CD4-positive, alpha-beta T cell (primary cell): Measurements from ENCODE around the gene KIAA1210. TPM values are rescaled to one million over a fixed set of nuclear protein-coding genes. Genes with fewer than 3 reads are reported as not detected.

ENCODE experiments used
- ATAC-seq: fragments of 200-7000 bp; cut with Tn5 transposase; one replicate; pipeline ENCODE4 v1.10.0; 2022; ENCODE audit warnings: mild to moderate bottlenecking; ENCODE audit not compliant: poor library complexity
- CTCF ChIA-PET: fragments of 350-600 bp; sonication (Branson Sonifier 250); formaldehyde crosslinking; loops from one replicate; lab custom pipeline; 2021; ENCODE audit warnings: antibody characterized with exemption, inconsistent platforms; lab: Charles Lee
- POLR2A ChIA-PET: fragments of 350-600 bp; sonication (Branson Sonifier 250); formaldehyde crosslinking; loops from one replicate; lab custom pipeline; 2021; ENCODE audit warnings: antibody characterized with exemption, inconsistent platforms; lab: Charles Lee
- DNase-seq, 14 experiments: peaks; one replicate each; pipeline ENCODE4 v3.0.0-alpha.2; 2013 to 2020; ENCODE audit warnings: mixed read lengths in 2 of 14
- H3K27ac ChIP-seq, 2 donors: one replicate each; pipeline versions ENCODE4 v1.5.1 to v1.7.0; 2013; ENCODE audit warnings: low read length in 2 of 2, low read depth in 1 of 2, mild to moderate bottlenecking in 1 of 2
- H3K27me3 ChIP-seq, 2 experiments: 1 replicate in 1 of 2; 2 replicates in 1 of 2; pipeline versions ENCODE4 v1.6.1 to v1.7.0; 2013; ENCODE audit warnings: low read length in 2 of 2, control low read depth in 1 of 2, mild to moderate bottlenecking in 1 of 2, moderate library complexity in 1 of 2; ENCODE audit not compliant: insufficient read depth in 2 of 2, control insufficient read depth in 1 of 2
- H3K36me3 ChIP-seq: one replicate; pipeline ENCODE4 v1.6.1; 2013; ENCODE audit warnings: low read length, control low read depth; ENCODE audit not compliant: insufficient read depth
- H3K4me1 ChIP-seq: one replicate; pipeline ENCODE4 v1.6.1; 2013; ENCODE audit warnings: low read length, control low read depth; ENCODE audit not compliant: insufficient read depth
- H3K4me3 ChIP-seq: one replicate; pipeline ENCODE4 v1.5.1; 2013; ENCODE audit warnings: mild to moderate bottlenecking, low read length, moderate library complexity
- H3K9me3 ChIP-seq, 2 experiments: 1 replicate in 1 of 2; 2 replicates in 1 of 2; pipeline versions ENCODE4 v1.6.1 to v1.7.0; 2013; ENCODE audit warnings: low read length in 2 of 2, mild to moderate bottlenecking in 2 of 2, control low read depth in 1 of 2, moderate library complexity in 1 of 2; ENCODE audit not compliant: control insufficient read depth in 1 of 2, insufficient read depth in 1 of 2
- H3K27ac Mint-ChIP-seq: one replicate; pipeline ENCODE4 v1.8.0; 2020; ENCODE audit warnings: mixed read lengths
- H3K27me3 Mint-ChIP-seq: one replicate; pipeline ENCODE4 v1.8.0; 2021; ENCODE audit warnings: mixed read lengths
- H3K36me3 Mint-ChIP-seq: one replicate; pipeline ENCODE4 v1.8.0; 2021; ENCODE audit warnings: low read depth, mixed read lengths
- H3K4me1 Mint-ChIP-seq: one replicate; pipeline ENCODE4 v1.8.0; 2021; ENCODE audit warnings: low read depth, mixed read lengths
- H3K4me3 Mint-ChIP-seq: one replicate; pipeline ENCODE4 v1.8.0; 2020; ENCODE audit warnings: mild to moderate bottlenecking, mixed read lengths
- H3K9me3 Mint-ChIP-seq: one replicate; pipeline ENCODE4 v1.8.0; 2020; ENCODE audit warnings: mixed read lengths
- intact Hi-C, 2 experiments: fragments of 100-400 bp; cut with DNase I in 1 of 2; cut with micrococcal nuclease in 1 of 2; formaldehyde crosslinking; loops; one replicate each; pipeline versions ENCODE4 v1.15.1 to v1.9.0; 2023 to 2025; cut with DNase I, micrococcal nuclease
- total RNA-seq, 174 experiments: library from RNA in 2 of 174; stranded (reverse) in 2 of 174; gene quantifications; one replicate each; pipeline ENCODE4 v1.2.3 and lab custom pipeline; 2021 to 2026
- TF ChIP-seq, protein P1 (sequence below): fragments of 200-600 bp; IDR thresholded peaks from one replicate; pipeline ENCODE4 v1.8.0; 2022; ENCODE audit warnings: antibody characterized with exemption, mild to moderate bottlenecking

Gene KIAA1210
- total RNA-seq, 2 experiments from 2014 or later, result not detected

DNA sequence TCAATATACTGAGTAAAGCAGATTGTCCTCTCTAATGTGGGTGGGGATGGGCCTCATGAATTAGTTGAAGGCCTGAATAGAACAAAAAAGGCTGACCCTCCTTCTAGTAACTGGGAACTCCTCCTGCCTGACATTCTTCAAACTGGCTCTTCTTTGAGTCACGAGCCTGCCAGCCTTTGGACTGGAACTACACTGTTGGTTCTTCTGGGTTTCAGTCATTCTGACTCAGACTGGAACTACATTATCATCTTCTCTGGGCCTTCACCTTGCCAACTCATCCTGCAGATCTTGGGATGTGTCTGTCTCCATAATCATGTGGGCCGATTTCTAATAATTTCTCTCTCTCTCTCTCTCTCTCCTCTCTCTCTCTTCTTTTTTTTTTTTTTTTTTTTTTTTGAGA is 81.7 kb downstream of the KIAA1210 start:
- H3K9me3 Mint-ChIP-seq, result no peaks in the 10 kb centered on the region

DNA sequence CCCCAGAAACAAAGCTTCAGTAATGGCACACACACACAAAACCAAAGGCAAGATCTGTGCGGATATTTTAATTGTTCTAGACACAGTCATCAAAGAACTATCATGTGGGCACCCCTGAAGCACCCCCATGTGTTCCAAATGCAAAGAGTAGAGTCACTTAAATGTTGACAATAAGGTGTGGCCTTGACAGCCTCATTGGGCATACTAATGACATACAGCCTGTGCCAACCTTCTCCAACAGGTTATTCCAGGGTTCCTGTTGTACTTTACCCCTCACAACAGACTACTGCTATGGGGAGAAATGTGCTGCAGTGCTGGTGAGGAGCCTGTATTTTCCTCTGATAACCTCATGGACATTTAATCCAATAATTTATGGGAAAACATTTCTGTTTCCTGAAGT is 84.6 kb downstream of the KIAA1210 start:
- Histone ChIP-seq H3K36me3 (no peaks in the 10 kb centered on the region), H3K27me3 (no peaks in the 10 kb centered on the region), H3K4me1 (no peaks in the 10 kb centered on the region), H3K27ac (no peak overlapping the region), H3K4me3 (no peak overlapping the region), H3K9me3 (no peaks in the 10 kb centered on the region)
- Mint-ChIP-seq H3K36me3 (no peaks in the 10 kb centered on the region), H3K27ac (no peak overlapping the region), H3K4me1 (no peaks in the 10 kb centered on the region), H3K9me3 (no peaks in the 10 kb centered on the region), H3K4me3 (no peak overlapping the region), H3K27me3 (peaks cover 5% of the 10 kb centered on the region)
- TF ChIP-seq, protein P1, sequence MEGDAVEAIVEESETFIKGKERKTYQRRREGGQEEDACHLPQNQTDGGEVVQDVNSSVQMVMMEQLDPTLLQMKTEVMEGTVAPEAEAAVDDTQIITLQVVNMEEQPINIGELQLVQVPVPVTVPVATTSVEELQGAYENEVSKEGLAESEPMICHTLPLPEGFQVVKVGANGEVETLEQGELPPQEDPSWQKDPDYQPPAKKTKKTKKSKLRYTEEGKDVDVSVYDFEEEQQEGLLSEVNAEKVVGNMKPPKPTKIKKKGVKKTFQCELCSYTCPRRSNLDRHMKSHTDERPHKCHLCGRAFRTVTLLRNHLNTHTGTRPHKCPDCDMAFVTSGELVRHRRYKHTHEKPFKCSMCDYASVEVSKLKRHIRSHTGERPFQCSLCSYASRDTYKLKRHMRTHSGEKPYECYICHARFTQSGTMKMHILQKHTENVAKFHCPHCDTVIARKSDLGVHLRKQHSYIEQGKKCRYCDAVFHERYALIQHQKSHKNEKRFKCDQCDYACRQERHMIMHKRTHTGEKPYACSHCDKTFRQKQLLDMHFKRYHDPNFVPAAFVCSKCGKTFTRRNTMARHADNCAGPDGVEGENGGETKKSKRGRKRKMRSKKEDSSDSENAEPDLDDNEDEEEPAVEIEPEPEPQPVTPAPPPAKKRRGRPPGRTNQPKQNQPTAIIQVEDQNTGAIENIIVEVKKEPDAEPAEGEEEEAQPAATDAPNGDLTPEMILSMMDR, result no peak
- intact Hi-C loops, result no loop called here
- POLR2A ChIA-PET, result no interaction called here
- DNase-seq (no peak), ATAC-seq (no peak)
- CTCF ChIA-PET, result no interaction called here

More for the DNA sequence above, 81.7 kb downstream of the KIAA1210 start:
- DNase-seq (no peak), ATAC-seq (no peak)
- Histone ChIP-seq H3K27ac (no peak overlapping the region), H3K4me3 (no peak overlapping the region), H3K9me3 (no peaks in the 10 kb centered on the region), H3K36me3 (no peaks in the 10 kb centered on the region), H3K27me3 (no peaks in the 10 kb centered on the region), H3K4me1 (no peaks in the 10 kb centered on the region)
- ChIA-PET POLR2A (no interaction called here), CTCF (interaction anchor here (0.7 kb wide), 1 partner anchor 8 kb away, joined by 4 read pairs; no protein-coding TSS in a partner anchor)
- Mint-ChIP-seq H3K36me3 (no peaks in the 10 kb centered on the region), H3K27ac (no peak overlapping the region), H3K4me1 (no peaks in the 10 kb centered on the region), H3K4me3 (no peak overlapping the region), H3K27me3 (peaks cover 5% of the 10 kb centered on the region)
- intact Hi-C loops, result no loop called here
- TF ChIP-seq, protein P1, result no peak

DNA sequence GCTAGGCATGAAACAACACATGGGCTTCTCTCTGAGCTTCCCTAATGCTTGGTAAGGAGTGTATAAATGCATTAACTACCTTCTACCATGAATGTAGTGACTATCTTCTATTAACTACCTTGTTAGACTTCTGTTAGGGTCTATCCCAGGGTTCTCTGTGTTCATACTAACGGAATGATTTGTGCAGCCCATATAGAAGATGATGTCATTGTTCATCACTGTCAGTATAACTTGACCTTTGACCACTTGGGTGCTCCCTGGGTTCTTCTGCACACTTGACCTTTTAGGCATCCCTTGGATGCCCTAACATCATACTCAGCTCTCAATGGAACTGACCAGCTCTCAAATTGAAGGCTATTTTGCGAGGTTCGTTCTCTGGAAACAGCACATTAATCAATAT is 85.6 kb downstream of the KIAA1210 start:
- DNase-seq (no peak), ATAC-seq (no peak)
- Histone ChIP-seq H3K4me1 (no peaks in the 10 kb centered on the region), H3K27me3 (no peaks in the 10 kb centered on the region), H3K9me3 (no peaks in the 10 kb centered on the region), H3K36me3 (no peaks in the 10 kb centered on the region), H3K27ac (no peak overlapping the region), H3K4me3 (no peak overlapping the region)
- Mint-ChIP-seq H3K36me3 (no peaks in the 10 kb centered on the region), H3K27ac (no peak overlapping the region), H3K27me3 (peaks cover 5% of the 10 kb centered on the region), H3K4me3 (no peak overlapping the region), H3K4me1 (no peaks in the 10 kb centered on the region), H3K9me3 (no peaks in the 10 kb centered on the region)
- TF ChIP-seq, protein P1, result no peak
- intact Hi-C loops, result no loop called here
- CTCF ChIA-PET, result no interaction called here
- POLR2A ChIA-PET, result no interaction called here
